ENCODE measurements around the gene LAGE3.
A peak's percentile ranks its signal among the peaks of the same experiment; 100 is the strongest.

Gene LAGE3

GRCh38 chrX:154478728-154479622 lies at the start of gene LAGE3:
Gene LAGE3 (minus strand): TSS chrX:154479281. CDS start chrX:154478915, 366 bp downstream.
- peak; percentile 94 for DNase-seq (ENCODE audit: low spot score)
- TF ChIP-seq CTCF (IDR thresholded peaks at IDR 0.05; ENCODE audit: extremely low read depth, insufficient read depth, missing control alignments), result no peak
- in situ Hi-C loops (cut with MboI; ENCODE audit: low pct_unique_long_range_greater_than_20kb, low sequenced_read_pairs, unreplicated experiment), result no loop called here

GRCh38 chrX:154526901-154527675 lies 48.0 kb upstream of the LAGE3 start:
- peak; percentile 47 for TF ChIP-seq CTCF (IDR thresholded peaks at IDR 0.05; ENCODE audit: extremely low read depth, insufficient read depth, missing control alignments)
- peak; percentile 72 for DNase-seq (ENCODE audit: low spot score)
- in situ Hi-C loops (cut with MboI; ENCODE audit: low pct_unique_long_range_greater_than_20kb, low sequenced_read_pairs, unreplicated experiment), result no loop called here

GRCh38 chrX:154525606-154526490 lies 46.8 kb upstream of the LAGE3 start:
- no peak for TF ChIP-seq CTCF (IDR thresholded peaks at IDR 0.05; ENCODE audit: extremely low read depth, insufficient read depth, missing control alignments)
- no peak for DNase-seq (ENCODE audit: low spot score)
- in situ Hi-C loops (cut with MboI; ENCODE audit: low pct_unique_long_range_greater_than_20kb, low sequenced_read_pairs, unreplicated experiment), result no loop called here

- no peak for DNase-seq (ENCODE audit: low spot score)
- in situ Hi-C loops (cut with MboI; ENCODE audit: low pct_unique_long_range_greater_than_20kb, low sequenced_read_pairs, unreplicated experiment), result no loop called here
- TF ChIP-seq CTCF (IDR thresholded peaks at IDR 0.05; ENCODE audit: extremely low read depth, insufficient read depth, missing control alignments), result no peak
These were observed 40.3 kb upstream of the LAGE3 start for GRCh38 chrX:154519389-154519788.

GRCh38 chrX:154517101-154517781 lies 38.2 kb upstream of the LAGE3 start:
- in situ Hi-C loops (cut with MboI; ENCODE audit: low pct_unique_long_range_greater_than_20kb, low sequenced_read_pairs, unreplicated experiment), result no loop called here
- DNase-seq (ENCODE audit: low spot score), result no peak
- TF ChIP-seq CTCF (IDR thresholded peaks at IDR 0.05; ENCODE audit: extremely low read depth, insufficient read depth, missing control alignments), result no peak

Data from GM13977 (cell line).